Panc1 (cell line): ENCODE data around the gene PAPOLB. TPM values are rescaled to one million over a fixed set of nuclear protein-coding genes. Genes with fewer than 3 reads are reported as not detected.

Experiments used
- ATAC-seq: fragments of 200-7000 bp; cut with Tn5 transposase; 2 replicates; pipeline ENCODE4 v1.9.1; 2020; ENCODE audit warnings: mild to moderate bottlenecking, moderate library complexity
- BruUV-seq: library from RNA; stranded (reverse); fragments of 400-500 nt; replicated peaks from 2 replicates; lab custom pipeline; 2021; lab: Mats Ljungman, UMichigan
- CTCF ChIA-PET: fragments of 300-600 bp; sonication (Branson Sonifier 250); formaldehyde crosslinking; loops from one replicate; lab custom pipeline; 2022; ENCODE audit warnings: antibody characterized with exemption; lab: Charles Lee
- POLR2A ChIA-PET: fragments of 300-600 bp; sonication (Branson Sonifier 250); formaldehyde crosslinking; loops from one replicate; lab custom pipeline; 2022; ENCODE audit warnings: antibody characterized with exemption; lab: Charles Lee
- DNase-seq: peaks from one replicate; pipeline ENCODE4 v3.0.0-alpha.2; 2010; ENCODE audit warnings: low read depth, low spot score
- H3K27ac ChIP-seq: 2 replicates; pipeline ENCODE4 v1.5.1; 2011; ENCODE audit warnings: mild to moderate bottlenecking, low read length, inconsistent platforms
- H3K27me3 ChIP-seq: fragments of 200-500 bp; sonication (Bioruptor generic); 2 replicates; pipeline ENCODE4 v1.6.0; 2014; ENCODE audit warnings: low read length, inconsistent platforms; ENCODE audit not compliant: control insufficient read depth, insufficient read depth
- H3K36me3 ChIP-seq: fragments of 200-500 bp; sonication (Bioruptor generic); 2 replicates; pipeline ENCODE4 v1.5.1; 2014; ENCODE audit warnings: inconsistent platforms, mild to moderate bottlenecking, low read length, moderate library complexity; ENCODE audit not compliant: control insufficient read depth, insufficient read depth
- H3K4me1 ChIP-seq: 2 replicates; pipeline ENCODE4 v1.5.1; 2011; ENCODE audit warnings: inconsistent platforms, mild to moderate bottlenecking, low read length, moderate library complexity; ENCODE audit not compliant: control insufficient read depth, insufficient read depth
- H3K4me3 ChIP-seq, 2 experiments: 2 replicates each; pipeline ENCODE4 v1.5.1; 2011 to 2012; ENCODE audit warnings: low read depth in 2 of 2, low read length in 2 of 2, mild to moderate bottlenecking in 2 of 2, inconsistent platforms in 1 of 2, moderate library complexity in 1 of 2
- H3K9me3 ChIP-seq: fragments of 200-500 bp; sonication (Bioruptor generic); 2 replicates; pipeline ENCODE4 v1.5.1; 2014; ENCODE audit warnings: low read depth, mild to moderate bottlenecking, inconsistent platforms, low read length, moderate library complexity; ENCODE audit not compliant: control insufficient read depth, insufficient read depth
- POLR2AphosphoS5 ChIP-seq: IDR thresholded peaks from 2 replicates; pipeline ENCODE4 v1.6.1; 2012; ENCODE audit warnings: mild to moderate bottlenecking, low read depth, low read length, moderate library complexity
- SIN3A ChIP-seq: IDR thresholded peaks from 2 replicates; pipeline ENCODE4 v1.6.1; 2012; ENCODE audit warnings: low read depth, mild to moderate bottlenecking, low read length, moderate library complexity, borderline replicate concordance; ENCODE audit not compliant: insufficient read depth
- TCF7L2 ChIP-seq: IDR thresholded peaks from 2 replicates; pipeline ENCODE4 v1.6.1; 2011; ENCODE audit warnings: mild to moderate bottlenecking, low read depth, low read length, inconsistent platforms
- in situ Hi-C: cut with HindIII; loops from 2 replicates; pipeline ENCODE4 v1.10.0; 2016; ENCODE audit warnings: low sequenced_read_pairs, low pct_unique_long_range_greater_than_20kb
- intact Hi-C: fragments of 100-400 bp; cut with micrococcal nuclease; formaldehyde crosslinking; loops from one replicate; pipeline ENCODE4 v1.10.0; 2022; ENCODE audit not compliant: unreplicated experiment
- total RNA-seq: library from RNA; stranded (reverse); gene quantifications from one replicate; pipeline ENCODE4 v1.2.1, GENCODE V29; 2021; ENCODE audit not compliant: unreplicated experiment
- TF ChIP-seq, protein P1 (sequence below), 2 experiments: IDR thresholded peaks; 2 replicates each; pipeline ENCODE4 v1.6.1; 2011 to 2012; ENCODE audit warnings: low read depth in 2 of 2, control low read depth in 1 of 2, low read length in 1 of 2, mild to moderate bottlenecking in 1 of 2, moderate library complexity in 1 of 2; ENCODE audit not compliant: insufficient read depth in 1 of 2
- TF ChIP-seq, protein P2 (sequence below): fragments of 450-650 bp; IDR thresholded peaks from 2 replicates; pipeline ENCODE4 v1.5.1; 2017; ENCODE audit warnings: mild to moderate bottlenecking

Gene PAPOLB
- total RNA-seq, 1 experiment from 2014 or later = not detected

DNA sequence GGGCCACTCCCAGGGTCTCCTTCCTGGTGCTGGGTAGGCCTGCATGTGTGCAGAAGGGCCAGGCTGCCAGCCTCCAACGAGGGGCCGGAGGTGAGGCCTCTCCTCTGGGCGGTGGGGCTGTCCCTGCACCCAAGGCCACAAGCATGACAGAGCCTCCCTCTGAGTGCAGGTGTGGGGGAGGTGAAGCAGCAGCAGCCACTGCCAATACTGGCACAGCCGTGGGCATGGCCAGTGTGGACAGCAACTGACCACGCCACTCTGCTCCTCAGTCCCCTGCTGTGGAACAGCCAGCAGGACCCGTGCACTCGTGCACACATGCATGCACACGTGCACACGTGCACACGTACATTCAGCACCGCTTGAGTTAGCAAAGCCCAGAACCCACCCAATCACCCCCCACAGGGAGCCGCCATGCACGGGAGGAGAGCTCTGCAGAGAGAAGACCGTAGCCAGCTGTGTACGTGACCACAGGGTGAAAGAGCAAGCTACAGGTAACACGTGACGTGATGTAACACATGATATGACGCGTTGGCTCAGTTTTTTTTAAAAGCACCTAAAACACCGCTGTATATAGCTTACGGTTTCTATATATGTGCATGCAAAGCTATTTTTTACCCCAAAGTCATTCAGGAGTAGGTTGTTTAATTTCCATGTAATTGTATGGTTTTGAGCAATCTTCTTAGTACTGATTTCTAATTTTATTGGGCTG is 23.1 kb downstream of the PAPOLB start:
- H3K27ac ChIP-seq = no peak overlapping the region
- no peaks in the 10 kb centered on the region for H3K9me3 ChIP-seq
- H3K36me3 ChIP-seq = no peaks in the 10 kb centered on the region
- DNase-seq (no peak), ATAC-seq (no peak)
- TF ChIP-seq SIN3A (no peak), TCF7L2 (no peak), POLR2AphosphoS5 (no peak)
- TF ChIP-seq, protein P1, sequence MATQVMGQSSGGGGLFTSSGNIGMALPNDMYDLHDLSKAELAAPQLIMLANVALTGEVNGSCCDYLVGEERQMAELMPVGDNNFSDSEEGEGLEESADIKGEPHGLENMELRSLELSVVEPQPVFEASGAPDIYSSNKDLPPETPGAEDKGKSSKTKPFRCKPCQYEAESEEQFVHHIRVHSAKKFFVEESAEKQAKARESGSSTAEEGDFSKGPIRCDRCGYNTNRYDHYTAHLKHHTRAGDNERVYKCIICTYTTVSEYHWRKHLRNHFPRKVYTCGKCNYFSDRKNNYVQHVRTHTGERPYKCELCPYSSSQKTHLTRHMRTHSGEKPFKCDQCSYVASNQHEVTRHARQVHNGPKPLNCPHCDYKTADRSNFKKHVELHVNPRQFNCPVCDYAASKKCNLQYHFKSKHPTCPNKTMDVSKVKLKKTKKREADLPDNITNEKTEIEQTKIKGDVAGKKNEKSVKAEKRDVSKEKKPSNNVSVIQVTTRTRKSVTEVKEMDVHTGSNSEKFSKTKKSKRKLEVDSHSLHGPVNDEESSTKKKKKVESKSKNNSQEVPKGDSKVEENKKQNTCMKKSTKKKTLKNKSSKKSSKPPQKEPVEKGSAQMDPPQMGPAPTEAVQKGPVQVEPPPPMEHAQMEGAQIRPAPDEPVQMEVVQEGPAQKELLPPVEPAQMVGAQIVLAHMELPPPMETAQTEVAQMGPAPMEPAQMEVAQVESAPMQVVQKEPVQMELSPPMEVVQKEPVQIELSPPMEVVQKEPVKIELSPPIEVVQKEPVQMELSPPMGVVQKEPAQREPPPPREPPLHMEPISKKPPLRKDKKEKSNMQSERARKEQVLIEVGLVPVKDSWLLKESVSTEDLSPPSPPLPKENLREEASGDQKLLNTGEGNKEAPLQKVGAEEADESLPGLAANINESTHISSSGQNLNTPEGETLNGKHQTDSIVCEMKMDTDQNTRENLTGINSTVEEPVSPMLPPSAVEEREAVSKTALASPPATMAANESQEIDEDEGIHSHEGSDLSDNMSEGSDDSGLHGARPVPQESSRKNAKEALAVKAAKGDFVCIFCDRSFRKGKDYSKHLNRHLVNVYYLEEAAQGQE (IDR thresholded peaks at IDR 0.05; ENCODE audit: insufficient read depth in 1 of 2, low read depth in 2 of 2, low read length in 1 of 2) = no peak
- TF ChIP-seq, protein P2, sequence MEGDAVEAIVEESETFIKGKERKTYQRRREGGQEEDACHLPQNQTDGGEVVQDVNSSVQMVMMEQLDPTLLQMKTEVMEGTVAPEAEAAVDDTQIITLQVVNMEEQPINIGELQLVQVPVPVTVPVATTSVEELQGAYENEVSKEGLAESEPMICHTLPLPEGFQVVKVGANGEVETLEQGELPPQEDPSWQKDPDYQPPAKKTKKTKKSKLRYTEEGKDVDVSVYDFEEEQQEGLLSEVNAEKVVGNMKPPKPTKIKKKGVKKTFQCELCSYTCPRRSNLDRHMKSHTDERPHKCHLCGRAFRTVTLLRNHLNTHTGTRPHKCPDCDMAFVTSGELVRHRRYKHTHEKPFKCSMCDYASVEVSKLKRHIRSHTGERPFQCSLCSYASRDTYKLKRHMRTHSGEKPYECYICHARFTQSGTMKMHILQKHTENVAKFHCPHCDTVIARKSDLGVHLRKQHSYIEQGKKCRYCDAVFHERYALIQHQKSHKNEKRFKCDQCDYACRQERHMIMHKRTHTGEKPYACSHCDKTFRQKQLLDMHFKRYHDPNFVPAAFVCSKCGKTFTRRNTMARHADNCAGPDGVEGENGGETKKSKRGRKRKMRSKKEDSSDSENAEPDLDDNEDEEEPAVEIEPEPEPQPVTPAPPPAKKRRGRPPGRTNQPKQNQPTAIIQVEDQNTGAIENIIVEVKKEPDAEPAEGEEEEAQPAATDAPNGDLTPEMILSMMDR = no peak
- ChIA-PET POLR2A (no interaction called here), CTCF (interaction anchor here (1.4 kb wide), 1 partner anchor 8 kb away, joined by 5 read pairs; no protein-coding TSS in a partner anchor)
- no peak overlapping the region for H3K4me3 ChIP-seq
- intact Hi-C loops = no loop called here
- H3K4me1 ChIP-seq = 0 out of 2 replicates have a peak, but pooled peaks cover 3% of the 10 kb centered on the region
- no TSS peak for BruUV-seq
- in situ Hi-C loops = no loop called here
- H3K27me3 ChIP-seq = no peaks in the 10 kb centered on the region

DNA sequence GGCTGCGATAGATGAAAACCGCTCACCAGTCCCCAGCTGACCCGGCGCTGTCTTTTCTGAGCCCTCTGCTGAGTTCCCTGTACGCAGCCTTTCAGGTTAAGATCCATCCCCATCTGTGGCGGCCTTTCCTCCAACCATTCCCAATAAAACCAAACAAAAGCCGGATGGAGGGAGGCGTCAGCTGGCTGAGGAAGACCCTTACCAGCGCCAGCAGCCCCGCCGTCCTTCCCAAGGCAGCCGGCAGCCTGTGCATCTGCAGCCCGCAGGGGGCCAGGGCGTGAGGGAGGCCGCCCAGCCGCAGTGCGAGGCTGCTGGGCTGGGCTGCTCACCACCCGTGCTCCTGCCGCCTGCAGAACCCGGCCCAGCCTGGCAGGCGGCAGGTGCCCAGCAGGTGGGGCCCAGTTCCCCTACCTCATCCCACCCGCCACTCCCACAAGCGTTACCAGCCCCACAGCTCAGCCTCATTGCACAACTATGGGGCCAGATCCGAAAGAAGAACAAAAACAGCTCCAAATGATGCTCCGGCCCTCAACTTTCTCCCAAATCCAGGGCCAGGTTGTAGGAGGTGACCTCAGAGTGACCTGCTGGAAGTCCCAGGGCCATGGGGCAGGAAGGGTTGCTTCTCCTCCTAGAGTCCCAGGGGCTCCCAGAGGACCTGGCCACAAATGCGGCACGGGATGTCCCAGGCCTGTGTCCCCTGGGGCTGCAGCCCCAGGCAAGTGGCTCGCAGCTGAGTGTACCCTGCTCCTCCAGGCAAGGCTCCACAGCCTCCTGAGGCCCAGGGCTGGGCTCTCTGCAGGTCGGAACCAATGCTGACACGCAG is 23.8 kb downstream of the PAPOLB start:
- DNase-seq (no peak), ATAC-seq (no peak)
- no TSS peak for BruUV-seq
- no peak overlapping the region for H3K27ac ChIP-seq
- TF ChIP-seq SIN3A = no peak
- no peak for TF ChIP-seq POLR2AphosphoS5
- no peak for TF ChIP-seq TCF7L2
- TF ChIP-seq, protein P1 (IDR thresholded peaks at IDR 0.05; ENCODE audit: insufficient read depth in 1 of 2, low read depth in 2 of 2, low read length in 1 of 2) = no peak
- TF ChIP-seq, protein P2 = no peak
- in situ Hi-C loops = no loop called here
- no peaks in the 10 kb centered on the region for H3K9me3 ChIP-seq
- CTCF ChIA-PET = interaction anchor here (1.4 kb wide), 1 partner anchor 8 kb away, joined by 5 read pairs; no protein-coding TSS in a partner anchor
- intact Hi-C loops = no loop called here
- POLR2A ChIA-PET = no interaction called here
- H3K4me3 ChIP-seq = no peak overlapping the region
- H3K4me1 ChIP-seq = 0 out of 2 replicates have a peak, but pooled peaks cover 3% of the 10 kb centered on the region
- H3K27me3 ChIP-seq = no peaks in the 10 kb centered on the region
- H3K36me3 ChIP-seq = no peaks in the 10 kb centered on the region
